HG03135 (cell line): ENCODE measurements around the gene MUC5B.

Source experiments
- ATAC-seq: cut with Tn5 transposase; IDR thresholded peaks from one replicate; pipeline ENCODE4 v1.9.1; 2021; ENCODE audit warnings: mild to moderate bottlenecking, moderate library complexity; ENCODE audit not compliant: unreplicated experiment

The MUC5B gene

GRCh38 chr11:1230456-1231395 is 7.9 kb downstream of the MUC5B start:
- no peak for ATAC-seq

GRCh38 chr11:1231396-1232020 is 8.6 kb downstream of the MUC5B start:
- no peak for ATAC-seq

DNA sequence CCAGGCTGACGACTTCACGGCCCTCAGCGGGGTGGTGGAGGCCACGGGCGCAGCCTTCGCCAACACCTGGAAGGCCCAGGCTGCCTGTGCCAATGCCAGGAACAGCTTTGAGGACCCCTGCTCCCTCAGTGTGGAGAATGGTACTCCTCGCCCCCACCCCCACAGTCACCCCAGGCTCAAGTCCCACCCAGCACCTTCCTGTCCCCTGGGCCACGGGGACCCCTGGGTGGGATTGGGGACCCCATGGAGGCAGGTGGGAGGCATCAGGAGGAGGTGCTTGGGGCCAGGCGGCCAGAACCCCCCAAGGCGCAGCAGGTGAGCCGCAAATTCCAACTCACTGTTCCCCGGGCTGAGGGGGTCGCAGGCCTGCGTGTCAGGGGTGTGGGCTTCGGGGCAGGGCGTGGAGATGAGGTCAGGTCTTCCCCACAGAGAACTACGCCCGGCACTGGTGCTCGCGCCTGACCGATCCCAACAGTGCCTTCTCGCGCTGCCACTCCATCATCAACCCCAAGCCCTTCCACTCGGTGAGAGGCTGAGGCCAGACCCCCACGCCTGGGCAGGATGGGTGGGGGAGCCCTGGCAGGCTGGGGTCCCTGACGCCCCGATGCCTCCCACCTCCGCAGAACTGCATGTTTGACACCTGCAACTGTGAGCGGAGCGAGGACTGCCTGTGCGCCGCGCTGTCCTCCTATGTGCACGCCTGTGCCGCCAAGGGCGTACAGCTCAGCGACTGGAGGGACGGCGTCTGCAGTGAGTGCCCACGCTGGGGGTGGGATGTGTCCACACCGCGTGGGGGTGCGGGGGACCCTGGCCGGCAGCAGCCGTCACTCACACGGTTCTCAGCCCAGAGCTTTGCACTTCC is 9.4 kb downstream of the MUC5B start:
- ATAC-seq = no peak

- ATAC-seq = no peak
These were observed 10.0 kb downstream of the MUC5B start for GRCh38 chr11:1232883-1233321.

- no peak for ATAC-seq
These were observed 10.6 kb downstream of the MUC5B start for GRCh38 chr11:1233351-1234053.

- no peak for ATAC-seq
These were observed 11.3 kb downstream of the MUC5B start for GRCh38 chr11:1234054-1234720.

DNA sequence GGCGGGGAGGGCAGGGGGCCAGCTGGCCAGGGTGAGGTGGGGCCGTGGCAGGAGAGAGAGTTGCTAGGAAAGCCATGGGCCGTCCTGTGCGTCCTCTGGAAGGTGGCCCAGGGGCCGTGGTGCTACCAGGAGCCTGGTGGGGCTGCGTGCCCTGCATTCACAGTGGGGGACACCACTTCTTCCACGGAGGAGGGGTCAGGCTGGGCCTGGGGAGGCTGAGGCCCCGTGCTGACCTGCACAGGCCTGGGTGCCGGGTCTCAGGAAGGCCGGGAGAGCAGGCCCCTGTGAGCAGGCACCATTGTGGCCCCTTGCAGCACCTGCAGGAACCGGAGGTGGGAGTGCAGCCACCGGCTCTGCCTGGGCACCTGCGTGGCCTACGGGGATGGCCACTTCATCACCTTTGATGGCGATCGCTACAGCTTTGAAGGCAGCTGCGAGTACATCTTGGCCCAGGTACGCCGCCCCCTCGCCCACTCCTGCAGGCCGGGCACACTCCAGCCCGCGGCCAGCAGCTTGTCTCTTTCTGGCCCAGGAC is 12.0 kb downstream of the MUC5B start:
- no peak for ATAC-seq

- no peak for ATAC-seq
These were observed 12.5 kb downstream of the MUC5B start for GRCh38 chr11:1235306-1235900.

GRCh38 chr11:1235901-1236315 is 13.0 kb downstream of the MUC5B start:
- ATAC-seq = no peak

DNA sequence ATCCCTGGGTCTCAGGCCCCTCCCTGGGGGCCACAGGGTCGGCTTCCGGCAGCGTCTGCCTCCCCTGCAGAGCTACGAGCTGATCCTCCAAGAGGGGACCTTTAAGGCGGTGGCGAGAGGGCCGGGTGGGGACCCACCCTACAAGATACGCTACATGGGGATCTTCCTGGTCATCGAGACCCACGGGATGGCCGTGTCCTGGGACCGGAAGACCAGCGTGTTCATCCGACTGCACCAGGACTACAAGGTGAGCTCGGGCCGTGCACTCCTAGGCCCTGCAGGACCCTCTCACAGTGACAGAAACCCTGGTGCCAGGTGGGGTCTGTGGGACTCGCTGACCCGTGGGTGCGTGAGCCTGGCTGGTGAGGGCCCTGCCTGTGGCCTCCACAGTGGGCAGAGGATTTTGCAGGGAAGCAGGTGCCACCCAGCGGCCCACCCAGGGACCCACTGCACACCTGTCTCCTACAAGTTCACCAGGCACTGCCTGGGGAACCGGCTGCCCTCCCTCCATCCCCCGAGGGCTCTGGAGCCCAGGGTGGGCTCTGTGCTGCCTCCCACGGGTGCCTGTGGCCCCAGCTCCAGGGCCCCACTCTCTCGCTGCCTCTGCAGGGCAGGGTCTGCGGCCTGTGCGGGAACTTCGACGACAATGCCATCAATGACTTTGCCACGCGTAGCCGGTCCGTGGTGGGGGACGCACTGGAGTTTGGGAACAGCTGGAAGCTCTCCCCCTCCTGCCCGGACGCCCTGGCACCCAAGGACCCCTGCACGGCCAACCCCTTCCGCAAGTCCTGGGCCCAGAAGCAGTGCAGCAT is 13.7 kb downstream of the MUC5B start:
- ATAC-seq = no peak

GRCh38 chr11:1237128-1237580 is 14.3 kb downstream of the MUC5B start:
- no peak for ATAC-seq

GRCh38 chr11:1237851-1238250 is 15.0 kb downstream of the MUC5B start:
- ATAC-seq = no peak

GRCh38 chr11:1238767-1239595 is 16.1 kb downstream of the MUC5B start:
- no peak for ATAC-seq

DNA sequence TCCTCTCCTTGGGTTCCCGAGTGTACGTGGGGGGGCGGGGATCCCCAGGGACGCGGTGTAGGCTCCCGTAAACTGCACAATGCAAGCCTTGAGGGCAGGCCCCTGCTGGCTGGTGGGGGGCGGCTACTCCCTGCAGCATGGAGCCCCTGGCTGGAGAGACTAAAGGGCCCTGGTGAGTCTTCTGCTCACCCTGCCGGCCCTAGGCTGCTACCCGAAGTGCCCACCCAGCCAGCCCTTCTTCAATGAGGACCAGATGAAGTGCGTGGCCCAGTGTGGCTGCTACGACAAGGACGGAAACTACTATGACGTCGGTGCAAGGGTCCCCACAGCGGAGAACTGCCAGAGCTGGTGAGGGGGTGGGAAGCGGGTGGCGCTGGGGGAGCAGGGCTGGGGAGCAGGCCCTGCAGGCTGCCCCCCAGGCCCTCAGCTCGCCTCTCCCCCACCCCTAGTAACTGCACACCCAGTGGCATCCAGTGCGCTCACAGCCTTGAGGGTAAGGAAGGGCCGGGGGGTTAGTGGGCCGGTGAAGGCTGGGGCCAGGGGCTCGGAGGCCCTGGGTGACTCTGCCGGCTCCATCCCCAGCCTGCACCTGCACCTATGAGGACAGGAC is 16.8 kb downstream of the MUC5B start:
- no peak for ATAC-seq

GRCh38 chr11:1240771-1241170 is 17.9 kb downstream of the MUC5B start:
- ATAC-seq = no peak

DNA sequence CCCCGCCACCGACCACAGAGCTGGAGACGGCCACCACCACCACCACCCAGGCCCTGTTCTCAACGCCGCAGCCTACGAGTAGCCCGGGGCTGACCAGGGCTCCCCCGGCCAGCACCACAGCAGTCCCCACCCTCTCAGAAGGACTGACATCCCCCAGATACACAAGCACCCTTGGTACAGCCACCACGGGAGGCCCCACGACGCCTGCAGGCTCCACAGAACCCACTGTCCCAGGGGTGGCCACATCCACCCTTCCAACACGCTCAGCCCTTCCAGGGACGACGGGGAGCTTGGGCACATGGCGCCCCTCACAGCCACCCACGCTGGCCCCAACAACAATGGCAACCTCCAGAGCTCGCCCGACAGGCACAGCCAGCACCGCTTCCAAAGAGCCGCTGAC is 18.8 kb downstream of the MUC5B start:
- ATAC-seq = no peak

- no peak for ATAC-seq
These were observed 19.4 kb downstream of the MUC5B start for GRCh38 chr11:1242289-1242688.
